GM18499 (cell line): ENCODE data around the gene GAP43.
"Not testable (repeated sequence)": the region's sequence is repeated elsewhere in the genome, so short reads cannot be mapped to it uniquely, and the experiment has no call there.

ENCODE experiments used
- ATAC-seq: cut with Tn5 transposase; IDR thresholded peaks from one replicate; pipeline ENCODE4 v1.9.1; 2021; ENCODE audit warnings: moderate number of reproducible peaks; ENCODE audit not compliant: insufficient read depth, unreplicated experiment

The GAP43 gene

DNA sequence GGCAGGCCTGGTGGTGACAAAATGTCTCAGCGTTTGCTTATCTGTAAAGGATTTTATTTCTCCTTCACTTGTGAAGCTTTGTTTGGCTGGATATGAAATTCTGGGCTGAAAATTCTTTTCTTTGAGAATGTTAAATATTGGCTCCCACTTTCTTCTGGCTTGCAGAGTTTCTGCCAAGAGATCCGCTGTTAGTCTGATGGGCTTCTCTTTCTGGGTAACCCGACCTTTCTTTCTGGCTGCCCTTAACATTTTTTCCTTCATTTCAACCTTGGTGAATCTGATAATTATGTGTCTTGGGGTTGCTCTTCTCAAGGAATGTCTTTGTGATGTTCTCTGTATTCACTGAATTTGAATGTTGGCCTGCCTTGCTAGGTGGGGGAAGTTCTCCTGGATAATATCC is 113.0 kb downstream of the GAP43 start:
- not testable (repeated sequence) for ATAC-seq

DNA sequence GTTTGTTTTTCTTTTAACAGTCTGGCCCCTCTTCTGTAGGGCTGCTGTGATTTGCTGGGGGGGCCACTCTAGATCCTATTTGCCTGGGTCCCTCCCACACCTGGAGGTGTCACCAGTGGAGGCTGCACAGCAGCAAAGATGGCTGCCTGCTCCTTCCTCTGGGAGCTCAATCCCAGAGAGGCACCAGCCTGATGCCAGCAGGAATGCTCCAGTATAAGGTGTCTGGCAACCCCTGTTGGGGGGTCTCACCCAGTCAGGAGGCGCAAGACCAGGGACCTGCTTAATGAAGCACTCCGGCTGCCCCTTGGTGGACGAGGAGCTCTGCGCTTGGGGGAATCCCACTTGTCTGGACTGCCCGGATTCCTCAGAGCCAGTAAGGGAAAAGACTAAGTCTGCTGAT is 118.3 kb downstream of the GAP43 start:
- ATAC-seq, result no peak

DNA sequence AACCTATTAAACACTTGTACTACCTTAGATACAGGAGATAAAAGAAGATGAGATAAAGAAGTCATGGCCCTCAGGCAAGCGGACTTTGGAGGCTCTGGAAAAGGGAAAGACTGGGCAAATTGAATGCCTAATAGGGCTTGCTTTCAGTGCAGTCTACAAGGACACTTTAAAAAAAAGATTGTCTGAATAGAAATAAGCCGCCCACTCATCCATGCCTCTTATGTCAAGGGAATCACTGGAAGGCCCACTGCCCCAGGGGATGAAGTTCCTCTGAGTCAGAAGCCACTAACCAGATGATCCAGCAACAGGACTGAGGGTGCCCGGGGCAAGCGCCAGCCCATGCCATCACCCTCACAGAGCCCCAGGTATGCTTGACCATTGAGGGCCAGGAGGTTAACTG is 121.2 kb downstream of the GAP43 start:
- not testable (repeated sequence) for ATAC-seq

DNA sequence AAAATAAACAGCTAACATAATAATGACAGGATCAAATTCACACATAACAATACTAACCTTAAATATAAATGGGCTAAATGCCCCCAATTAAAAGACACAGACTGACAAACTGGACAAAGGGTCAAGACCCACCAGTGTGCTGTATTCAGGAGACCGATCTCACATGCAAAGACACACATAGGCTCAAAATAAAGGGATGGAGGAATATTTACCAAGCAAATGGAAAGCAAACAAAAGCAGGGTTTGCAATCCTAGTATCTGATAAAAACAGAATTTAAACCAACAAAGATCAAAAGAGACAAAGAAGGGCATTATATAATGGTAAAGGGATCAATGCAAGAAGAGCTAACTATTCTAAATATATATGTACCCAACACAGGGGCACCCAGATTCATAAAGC is 129.7 kb downstream of the GAP43 start:
- not testable (repeated sequence) for ATAC-seq

DNA sequence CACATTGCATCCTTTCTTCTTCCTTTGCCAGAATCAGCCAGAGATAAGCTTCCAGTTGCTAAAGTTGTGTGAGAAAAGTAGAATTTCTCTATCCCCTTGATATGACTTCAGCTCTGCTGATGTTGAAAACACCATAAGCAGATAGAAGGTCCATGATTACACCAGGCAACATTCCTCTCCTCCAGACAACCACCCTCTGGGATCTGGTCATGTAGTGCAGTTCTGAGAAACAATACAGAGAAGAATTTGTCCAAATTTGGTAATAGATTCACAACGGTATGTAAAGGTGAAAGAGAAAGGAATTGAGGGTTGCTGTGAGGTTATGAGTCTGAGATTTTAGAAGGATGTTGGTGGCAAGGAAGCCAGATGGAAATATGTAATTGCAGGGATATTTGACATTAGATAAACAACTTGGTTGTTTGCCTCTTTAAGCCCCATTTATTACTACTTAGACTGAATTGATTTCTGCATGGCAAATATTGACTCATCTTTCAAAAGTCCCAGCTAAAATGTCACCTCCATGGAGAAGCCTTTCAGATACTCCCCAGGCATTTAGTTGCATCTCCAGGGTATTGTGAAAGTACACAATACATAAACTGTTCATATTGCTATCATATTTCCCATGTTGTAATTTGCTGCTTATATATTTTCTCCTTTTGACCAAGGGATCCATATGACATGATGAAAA is 134.9 kb downstream of the GAP43 start:
- no peak for ATAC-seq

DNA sequence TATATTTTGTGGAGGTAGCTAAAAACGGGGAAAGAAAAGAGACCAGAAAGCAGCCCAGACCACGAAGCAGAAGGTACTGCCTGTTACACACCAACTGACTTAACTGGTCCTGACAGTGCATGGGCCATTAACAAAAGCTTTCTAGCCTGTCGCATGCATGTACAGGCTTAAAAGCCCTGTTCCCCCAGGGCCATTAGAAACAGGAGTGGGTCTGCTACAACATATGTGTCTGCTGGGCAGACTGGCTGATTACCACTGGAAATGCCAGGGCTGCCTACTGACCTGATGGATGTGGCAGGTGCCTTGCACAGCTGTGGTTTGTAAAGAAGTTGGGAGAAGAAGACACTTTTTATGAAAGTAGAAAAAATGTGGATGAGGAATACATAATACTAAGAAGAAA is 137.4 kb downstream of the GAP43 start:
- ATAC-seq, result no peak

DNA sequence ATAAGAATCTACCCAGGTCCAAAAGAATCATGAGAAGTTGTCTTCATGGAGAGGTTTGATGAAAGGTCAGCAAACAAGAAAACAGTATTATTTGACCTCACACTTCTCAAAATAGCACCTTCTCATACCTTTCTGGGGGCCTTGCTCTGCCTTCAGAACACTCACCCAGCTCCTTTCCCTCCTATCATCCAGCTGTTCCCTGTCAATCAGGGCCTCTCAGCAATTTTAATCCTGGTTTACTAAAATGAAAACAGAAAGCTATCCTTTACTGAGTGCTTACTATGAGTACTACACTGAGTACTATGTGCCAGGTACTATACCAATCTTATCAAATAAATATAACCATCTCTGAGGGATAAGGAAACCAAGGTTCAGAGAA is 138.6 kb downstream of the GAP43 start:
- ATAC-seq, result no peak

DNA sequence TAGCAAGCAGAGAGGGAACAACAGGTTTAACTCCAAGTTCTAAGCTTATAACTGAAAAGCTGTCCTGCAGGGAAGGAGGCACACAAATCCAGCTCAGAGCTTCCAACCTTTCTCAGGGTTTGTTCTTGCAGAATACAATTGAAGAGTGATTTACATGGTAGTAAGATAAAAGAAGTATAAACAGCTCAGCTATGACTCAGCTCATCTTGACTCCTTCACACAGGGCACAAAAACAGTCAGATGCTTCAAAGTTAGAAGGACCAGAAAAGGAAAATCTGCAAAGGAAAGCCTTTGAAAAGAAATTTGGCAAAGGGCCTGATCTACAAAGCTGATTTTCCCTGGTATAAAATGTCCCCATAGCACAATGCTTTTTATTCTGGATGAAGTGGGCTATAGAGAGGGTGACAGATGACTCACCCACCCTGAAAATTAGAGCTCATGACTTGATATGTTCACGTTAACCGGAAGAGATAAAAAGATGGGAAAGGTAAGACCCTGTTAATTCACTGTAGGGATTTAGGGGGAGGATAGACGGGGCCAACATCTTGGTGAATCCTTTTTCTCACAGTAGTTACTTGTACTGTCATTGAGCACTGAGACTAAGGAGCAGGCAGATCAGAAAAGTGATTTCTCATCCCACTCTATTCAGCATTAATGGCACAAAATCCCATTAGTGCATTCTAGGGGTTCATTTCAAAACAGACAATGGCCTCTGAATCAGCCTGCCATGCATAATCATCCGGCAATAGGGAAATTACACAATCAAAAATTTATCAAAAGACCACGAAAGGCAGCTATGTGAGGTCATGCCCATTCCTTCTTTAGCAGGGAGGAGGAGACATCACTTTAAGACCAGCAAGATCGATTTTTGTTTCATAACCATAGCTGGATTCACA is 143.5 kb downstream of the GAP43 start:
- ATAC-seq, result no peak

DNA sequence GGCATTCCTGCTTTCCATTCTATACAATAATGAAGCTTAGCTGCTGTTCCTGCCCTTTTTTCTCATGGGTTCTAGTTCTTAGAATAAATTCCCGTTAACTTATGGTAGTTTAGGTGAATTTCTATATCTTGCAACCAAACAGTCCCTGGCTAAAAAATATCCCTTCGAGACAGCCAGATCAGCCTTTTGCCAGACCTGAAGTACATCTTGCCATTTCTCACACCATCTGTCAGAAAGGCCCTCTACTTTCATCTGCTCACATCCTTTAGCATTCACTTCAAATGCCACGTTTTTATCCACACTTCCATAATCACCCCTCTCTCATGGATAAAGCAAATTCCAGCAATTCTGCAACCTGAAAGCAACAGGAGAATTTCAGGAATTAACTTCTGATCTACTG is 145.4 kb downstream of the GAP43 start:
- no peak for ATAC-seq
